ENCODE measurements around the gene STAT5B. TPM values are rescaled to one million over a fixed set of nuclear protein-coding genes. Genes with fewer than 3 reads are reported as not detected.

The STAT5B gene
- total and polyA plus RNA-seq, 9 donors, result 27.0 to 41.1 (median 35.7) TPM

GRCh38 chr17:42180922-42181850, 95.0 kb downstream of the STAT5B start, which contains the start of gene KCNH4:
TSS of gene KCNH4 (minus strand) at chr17:42181142. CDS start at chr17:42180945, 197 bp downstream.
- H3K27me3 ChIP-seq (ENCODE audit: control insufficient read depth, insufficient read depth, low read length), result peaks cover 58% of the 10 kb centered on the region
- 0% methylated on average over 40 of the region's 60 CpGs for WGBS (ENCODE audit: insufficient coverage)
- H3K9me3 ChIP-seq (replicated peaks; ENCODE audit: control insufficient read depth, low read depth, low read length), result no peaks in the 10 kb centered on the region
- peaks cover 36% of the 10 kb centered on the region for H3K4me1 ChIP-seq (ENCODE audit: control insufficient read depth, insufficient read depth, low read length)
- DNase-seq, result peak; percentile 59
- H3K27ac ChIP-seq (ENCODE audit: low read length), result no peak within 1 kb of the TSS
- H3K36me3 ChIP-seq (ENCODE audit: control insufficient read depth, insufficient read depth, low read length), result no peaks in the 10 kb centered on the region
- H3K4me3 ChIP-seq (ENCODE audit: low read length), result peak within 1 kb of the TSS; percentile 27

DNA sequence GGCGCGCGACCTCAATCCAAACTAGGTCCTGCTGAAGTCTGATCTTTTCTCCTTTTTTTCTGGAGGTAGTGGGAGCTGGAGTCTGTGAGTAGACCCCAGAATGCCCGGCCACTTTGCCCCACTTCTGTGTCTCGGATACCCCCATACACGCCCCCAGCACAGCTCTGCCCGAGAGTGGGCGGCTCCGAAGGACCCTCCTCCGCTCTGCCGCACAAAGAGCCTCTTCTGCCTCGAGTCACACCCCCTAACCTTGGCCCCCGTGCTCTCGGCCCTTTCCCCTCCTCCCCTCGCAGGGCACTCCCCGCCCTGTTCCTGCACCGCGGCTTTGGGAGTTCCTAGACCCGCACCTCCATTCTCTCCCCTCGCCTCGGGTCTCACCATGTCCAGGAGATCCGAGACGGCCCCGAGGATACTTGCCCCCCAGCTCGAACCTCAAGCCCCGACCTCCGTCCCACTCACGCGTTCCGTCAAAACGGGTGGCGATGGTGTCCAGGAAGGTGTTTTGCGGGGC, 95.7 kb downstream of the STAT5B start:
- peaks cover 58% of the 10 kb centered on the region for H3K27me3 ChIP-seq (ENCODE audit: control insufficient read depth, insufficient read depth, low read length)
- no peaks in the 10 kb centered on the region for H3K9me3 ChIP-seq (replicated peaks; ENCODE audit: control insufficient read depth, low read depth, low read length)
- H3K36me3 ChIP-seq (ENCODE audit: control insufficient read depth, insufficient read depth, low read length), result no peaks in the 10 kb centered on the region
- 1% methylated on average over 30 of the region's 33 CpGs for WGBS (ENCODE audit: insufficient coverage)
- no peak overlapping the region for H3K27ac ChIP-seq (ENCODE audit: low read length)
- no peak overlapping the region for H3K4me3 ChIP-seq (ENCODE audit: low read length)
- H3K4me1 ChIP-seq (ENCODE audit: control insufficient read depth, insufficient read depth, low read length), result peaks cover 33% of the 10 kb centered on the region
- DNase-seq, result no peak

DNA sequence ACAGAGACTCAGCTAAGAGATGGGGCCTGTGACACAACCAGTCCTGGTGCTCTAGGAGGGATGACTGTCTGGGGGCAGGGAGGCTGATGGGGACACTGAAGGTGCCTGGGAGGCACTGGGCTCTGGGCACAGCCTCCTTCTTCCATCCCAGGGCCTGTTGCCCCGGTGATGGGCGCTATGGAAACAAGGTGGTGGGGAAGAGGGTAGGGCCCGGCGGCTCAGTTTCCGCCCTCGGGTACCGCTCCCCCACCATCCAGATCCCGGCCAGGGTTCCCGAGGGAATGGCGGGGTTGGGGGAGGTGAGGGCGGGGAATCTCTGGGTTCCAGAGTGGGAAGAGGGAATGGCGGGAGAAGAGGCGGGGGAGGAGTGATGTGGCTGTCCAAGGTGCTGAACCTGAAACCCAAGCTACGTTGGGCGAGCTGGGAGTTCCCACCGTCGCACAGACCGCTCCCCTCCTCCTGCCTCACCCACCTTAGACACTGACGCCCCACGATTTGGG, 96.2 kb downstream of the STAT5B start:
- peaks cover 30% of the 10 kb centered on the region for H3K4me1 ChIP-seq (ENCODE audit: control insufficient read depth, insufficient read depth, low read length)
- DNase-seq, result peak; percentile 63
- H3K9me3 ChIP-seq (replicated peaks; ENCODE audit: control insufficient read depth, low read depth, low read length), result no peaks in the 10 kb centered on the region
- no peak overlapping the region for H3K4me3 ChIP-seq (ENCODE audit: low read length)
- H3K27ac ChIP-seq (ENCODE audit: low read length), result no peak overlapping the region
- 0% methylated on average over 5 of the region's 20 CpGs for WGBS (ENCODE audit: insufficient coverage)
- H3K36me3 ChIP-seq (ENCODE audit: control insufficient read depth, insufficient read depth, low read length), result no peaks in the 10 kb centered on the region
- peaks cover 58% of the 10 kb centered on the region for H3K27me3 ChIP-seq (ENCODE audit: control insufficient read depth, insufficient read depth, low read length)

DNA sequence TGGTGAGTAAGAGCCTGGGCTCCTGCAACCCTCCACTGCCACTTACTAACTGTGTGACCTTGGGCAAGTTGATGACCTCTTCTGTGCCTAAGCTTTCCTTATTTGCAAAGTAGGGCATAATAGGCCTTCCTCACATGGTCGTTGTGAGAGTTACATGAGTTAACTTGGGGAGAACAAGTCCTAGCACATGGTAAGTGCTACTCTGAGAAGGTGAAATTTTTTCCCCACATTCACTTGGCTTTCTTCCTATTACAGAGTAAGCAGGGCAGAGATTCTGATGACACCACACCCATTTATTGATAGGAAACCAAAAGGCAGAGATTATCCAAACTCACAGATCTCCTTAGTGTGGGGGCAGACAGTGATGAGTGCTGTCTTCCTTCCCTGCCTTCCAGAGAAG, 96.9 kb downstream of the STAT5B start:
- peaks cover 23% of the 10 kb centered on the region for H3K4me1 ChIP-seq (ENCODE audit: control insufficient read depth, insufficient read depth, low read length)
- H3K27me3 ChIP-seq (ENCODE audit: control insufficient read depth, insufficient read depth, low read length), result peaks cover 53% of the 10 kb centered on the region
- H3K27ac ChIP-seq (ENCODE audit: low read length), result no peak overlapping the region
- no peaks in the 10 kb centered on the region for H3K9me3 ChIP-seq (replicated peaks; ENCODE audit: control insufficient read depth, low read depth, low read length)
- H3K4me3 ChIP-seq (ENCODE audit: low read length), result no peak overlapping the region
- WGBS (ENCODE audit: insufficient coverage), result no CpG with 5 or more reads among the region's 1 CpG
- H3K36me3 ChIP-seq (ENCODE audit: control insufficient read depth, insufficient read depth, low read length), result no peaks in the 10 kb centered on the region
- no peak for DNase-seq

DNA sequence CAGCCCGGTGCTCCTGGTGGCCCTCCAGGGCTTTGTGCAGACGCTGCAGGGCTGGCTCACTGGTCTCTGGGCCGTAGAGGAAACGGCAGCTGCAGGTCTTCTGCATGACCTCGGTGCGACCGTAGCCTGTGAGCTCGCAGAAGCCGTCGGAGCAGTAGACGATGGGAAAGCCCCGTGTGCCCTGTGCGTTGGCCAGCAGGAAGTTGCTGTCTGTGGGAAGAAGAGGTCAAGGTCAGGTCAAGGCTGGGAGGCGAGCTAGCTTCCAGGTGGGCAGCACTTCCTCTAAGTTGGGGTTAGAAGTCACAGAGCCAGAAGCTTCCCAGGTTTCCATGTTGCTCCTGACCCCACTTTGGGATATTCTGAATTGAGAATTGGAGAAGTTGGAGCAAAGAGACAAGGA, 97.4 kb downstream of the STAT5B start:
- H3K9me3 ChIP-seq (replicated peaks; ENCODE audit: control insufficient read depth, low read depth, low read length), result no peaks in the 10 kb centered on the region
- H3K36me3 ChIP-seq (ENCODE audit: control insufficient read depth, insufficient read depth, low read length), result no peaks in the 10 kb centered on the region
- H3K4me3 ChIP-seq (ENCODE audit: low read length), result no peak overlapping the region
- no peak overlapping the region for H3K27ac ChIP-seq (ENCODE audit: low read length)
- DNase-seq, result no peak
- WGBS (ENCODE audit: insufficient coverage), result 29% methylated on average over 14 of the region's 14 CpGs
- H3K27me3 ChIP-seq (ENCODE audit: control insufficient read depth, insufficient read depth, low read length), result peaks cover 49% of the 10 kb centered on the region
- peaks cover 20% of the 10 kb centered on the region for H3K4me1 ChIP-seq (ENCODE audit: control insufficient read depth, insufficient read depth, low read length)

DNA sequence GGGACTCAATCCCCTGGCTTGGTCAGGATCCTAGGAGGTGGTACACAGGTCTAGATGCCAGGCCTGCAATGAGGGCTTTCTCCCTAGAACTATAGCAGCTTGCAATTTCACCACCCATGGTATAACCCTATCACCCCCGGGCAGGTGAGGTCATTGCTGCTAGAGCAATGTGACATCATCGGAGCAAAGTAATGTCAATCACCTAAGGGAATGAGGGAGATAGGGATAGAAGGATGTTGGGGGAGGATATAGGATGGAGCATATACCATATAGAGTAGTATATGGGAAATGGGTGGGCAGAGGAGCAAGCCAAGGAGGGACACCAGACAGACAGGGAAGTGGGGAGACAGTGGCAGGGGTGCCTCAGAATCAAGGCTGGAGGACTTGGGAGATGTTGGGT, 98.5 kb downstream of the STAT5B start:
- Histone ChIP-seq H3K27me3 (ENCODE audit: control insufficient read depth, insufficient read depth, low read length) (peaks cover 44% of the 10 kb centered on the region), H3K36me3 (ENCODE audit: control insufficient read depth, insufficient read depth, low read length) (no peaks in the 10 kb centered on the region), H3K9me3 (replicated peaks; ENCODE audit: control insufficient read depth, low read depth, low read length) (no peaks in the 10 kb centered on the region), H3K4me1 (ENCODE audit: control insufficient read depth, insufficient read depth, low read length) (peaks cover 13% of the 10 kb centered on the region), H3K27ac (ENCODE audit: low read length) (no peak overlapping the region), H3K4me3 (ENCODE audit: low read length) (no peak overlapping the region)
- WGBS (ENCODE audit: insufficient coverage), result 75% methylated on average over 1 of the region's 2 CpGs
- no peak for DNase-seq

DNA sequence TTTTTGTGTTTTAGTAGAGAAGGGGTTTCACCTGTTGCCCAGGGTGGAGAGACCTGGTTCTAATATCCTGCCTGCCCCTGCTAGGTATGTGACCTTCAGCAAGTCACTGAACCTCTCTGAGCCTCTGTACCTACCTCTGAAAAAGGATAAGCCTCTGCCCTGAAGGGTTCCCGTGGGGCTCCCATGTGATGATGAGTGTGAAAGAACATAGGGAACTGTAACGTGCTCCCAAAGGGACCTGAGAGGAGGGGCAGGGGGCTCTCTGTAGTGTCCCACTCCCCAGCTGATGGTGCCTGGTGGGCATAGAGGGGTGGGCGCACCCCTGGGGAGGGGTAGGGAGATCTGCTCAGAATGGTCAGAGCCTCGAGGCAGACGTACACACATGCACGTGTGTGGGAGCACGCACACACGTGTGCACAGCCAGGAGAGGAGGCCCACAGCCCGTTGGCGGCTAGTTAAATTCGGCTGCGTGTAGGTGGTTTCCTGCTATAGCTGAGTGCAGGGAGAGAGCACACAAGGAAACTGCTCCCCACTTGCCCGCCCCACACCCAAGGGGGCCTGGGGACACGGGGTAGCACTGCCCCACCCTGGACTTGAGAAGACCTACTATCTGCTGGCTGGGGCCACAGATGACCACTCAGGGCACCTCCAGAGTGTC, 101.9 kb downstream of the STAT5B start:
- peaks cover 16% of the 10 kb centered on the region for H3K27me3 ChIP-seq (ENCODE audit: control insufficient read depth, insufficient read depth, low read length)
- no peaks in the 10 kb centered on the region for H3K36me3 ChIP-seq (ENCODE audit: control insufficient read depth, insufficient read depth, low read length)
- no peaks in the 10 kb centered on the region for H3K4me1 ChIP-seq (ENCODE audit: control insufficient read depth, insufficient read depth, low read length)
- H3K4me3 ChIP-seq (ENCODE audit: low read length), result no peak overlapping the region
- WGBS (ENCODE audit: insufficient coverage), result 57% methylated on average over 13 of the region's 14 CpGs
- no peaks in the 10 kb centered on the region for H3K9me3 ChIP-seq (replicated peaks; ENCODE audit: control insufficient read depth, low read depth, low read length)
- no peak for DNase-seq
- H3K27ac ChIP-seq (ENCODE audit: low read length), result no peak overlapping the region

DNA sequence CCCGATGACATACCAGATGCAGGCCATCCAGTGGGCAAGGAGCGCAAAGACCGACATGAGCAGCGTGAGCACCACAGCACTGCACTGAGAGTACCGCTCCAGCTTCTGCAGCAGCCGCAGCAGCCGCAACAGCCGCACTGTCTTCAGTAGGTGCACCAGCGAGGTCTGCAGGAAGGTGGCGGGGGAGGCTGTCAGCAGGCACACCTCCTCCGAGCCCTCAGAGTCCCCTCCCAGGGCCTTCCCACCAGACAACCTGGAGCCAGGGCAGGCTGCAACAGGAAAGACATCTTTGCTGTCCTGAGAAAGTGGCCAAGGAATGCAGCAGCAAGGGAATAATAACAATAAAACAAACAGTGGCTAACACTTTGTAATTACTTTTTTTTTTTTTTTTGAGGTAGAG, 104.4 kb downstream of the STAT5B start:
- Histone ChIP-seq H3K9me3 (replicated peaks; ENCODE audit: control insufficient read depth, low read depth, low read length) (no peaks in the 10 kb centered on the region), H3K27me3 (ENCODE audit: control insufficient read depth, insufficient read depth, low read length) (peaks cover 6% of the 10 kb centered on the region), H3K27ac (ENCODE audit: low read length) (no peak overlapping the region), H3K36me3 (ENCODE audit: control insufficient read depth, insufficient read depth, low read length) (no peaks in the 10 kb centered on the region), H3K4me1 (ENCODE audit: control insufficient read depth, insufficient read depth, low read length) (no peaks in the 10 kb centered on the region), H3K4me3 (ENCODE audit: low read length) (no peak overlapping the region)
- DNase-seq, result no peak
- WGBS (ENCODE audit: insufficient coverage), result 37% methylated on average over 10 of the region's 11 CpGs

DNA sequence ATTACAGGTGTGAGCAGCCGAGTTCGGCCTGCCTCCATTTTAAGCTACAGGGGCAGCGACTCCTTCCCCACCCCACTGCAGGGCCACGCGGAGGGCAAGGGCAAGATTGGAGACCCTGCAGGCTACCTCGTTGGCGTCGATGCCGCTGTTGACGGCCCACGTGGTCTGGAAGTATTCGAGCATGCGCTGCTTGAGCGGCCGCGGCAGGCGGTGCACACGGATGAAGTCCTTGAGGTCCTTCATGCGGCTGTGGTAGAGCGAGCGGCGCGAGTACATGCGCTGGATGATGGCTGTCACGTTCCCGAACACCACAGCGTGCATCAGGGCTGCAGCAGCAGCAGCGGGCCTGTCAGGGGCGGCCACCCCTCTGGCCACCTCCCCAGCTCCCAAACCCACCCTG, 106.8 kb downstream of the STAT5B start:
- WGBS (ENCODE audit: insufficient coverage), result 91% methylated on average over 27 of the region's 29 CpGs

GRCh38 chr17:42167807-42168206, 108.4 kb downstream of the STAT5B start:
- Histone ChIP-seq H3K27me3 (ENCODE audit: control insufficient read depth, insufficient read depth, low read length) (peaks cover 6% of the 10 kb centered on the region), H3K9me3 (replicated peaks; ENCODE audit: control insufficient read depth, low read depth, low read length) (no peaks in the 10 kb centered on the region), H3K4me1 (ENCODE audit: control insufficient read depth, insufficient read depth, low read length) (no peaks in the 10 kb centered on the region), H3K4me3 (ENCODE audit: low read length) (no peak overlapping the region), H3K27ac (ENCODE audit: low read length) (no peak overlapping the region), H3K36me3 (ENCODE audit: control insufficient read depth, insufficient read depth, low read length) (no peaks in the 10 kb centered on the region)
- no peak for DNase-seq
- WGBS (ENCODE audit: insufficient coverage), result 76% methylated on average over 5 of the region's 8 CpGs

More for the DNA sequence above, 106.8 kb downstream of the STAT5B start:
- Histone ChIP-seq H3K36me3 (ENCODE audit: control insufficient read depth, insufficient read depth, low read length) (no peaks in the 10 kb centered on the region), H3K27ac (ENCODE audit: low read length) (no peak overlapping the region), H3K4me1 (ENCODE audit: control insufficient read depth, insufficient read depth, low read length) (no peaks in the 10 kb centered on the region), H3K27me3 (ENCODE audit: control insufficient read depth, insufficient read depth, low read length) (peaks cover 6% of the 10 kb centered on the region), H3K4me3 (ENCODE audit: low read length) (no peak overlapping the region), H3K9me3 (replicated peaks; ENCODE audit: control insufficient read depth, low read depth, low read length) (no peaks in the 10 kb centered on the region)
- no peak for DNase-seq
